SU-DHL-6 (cell line): ENCODE data around the gene GLRA1.
"Not testable (repeated sequence)": the region's sequence is repeated elsewhere in the genome, so short reads cannot be mapped to it uniquely, and the experiment has no call there.

Source experiments
- H2AFZ ChIP-seq: fragments of 200-600 bp; sonication (generic); 2 replicates; pipeline ENCODE4 v1.6.1; 2014; ENCODE audit warnings: low read depth, mild to moderate bottlenecking, moderate library complexity, mixed read lengths, antibody characterized with exemption, low read length; ENCODE audit not compliant: severe bottlenecking
- H3F3A ChIP-seq: fragments of 200-600 bp; shearing (Covaris generic); 2 replicates; pipeline ENCODE4 v1.6.0; 2016; ENCODE audit warnings: antibody characterized with exemption, mild to moderate bottlenecking; ENCODE audit not compliant: insufficient read depth
- H3K27ac ChIP-seq: fragments of 200-600 bp; sonication (generic); 2 replicates; pipeline ENCODE4 v1.5.1; 2016; ENCODE audit warnings: low read depth, mild to moderate bottlenecking, low read length, moderate library complexity, mixed read lengths
- H3K27me3 ChIP-seq: fragments of 200-600 bp; sonication (generic), shearing (Covaris generic); 2 replicates; pipeline ENCODE4 v1.6.0; 2014; ENCODE audit warnings: mild to moderate bottlenecking, low read length
- H3K36me3 ChIP-seq: fragments of 200-600 bp; sonication (generic); 2 replicates; pipeline ENCODE4 v1.6.1; 2014; ENCODE audit warnings: mild to moderate bottlenecking, low read length, mixed read lengths
- H3K4me2 ChIP-seq: fragments of 300-600, 200-600 bp; shearing (Covaris generic), sonication (generic); 2 replicates; pipeline ENCODE4 v1.6.0; 2014; ENCODE audit warnings: low read length, low read depth, mild to moderate bottlenecking; ENCODE audit not compliant: poor library complexity, severe bottlenecking
- H3K4me3 ChIP-seq: fragments of 200-600 bp; sonication (generic); 2 replicates; pipeline ENCODE4 v1.5.1; 2014; ENCODE audit warnings: antibody characterized with exemption, low read length, mild to moderate bottlenecking, mixed read lengths; ENCODE audit not compliant: insufficient read depth, poor library complexity, severe bottlenecking
- H3K79me2 ChIP-seq: fragments of 200-600 bp; sonication (generic); 2 replicates; pipeline ENCODE4 v1.6.1; 2014; ENCODE audit warnings: mild to moderate bottlenecking, low read length, moderate library complexity; ENCODE audit not compliant: insufficient read depth
- H3K9ac ChIP-seq: fragments of 200-600 bp; sonication (generic); 2 replicates; pipeline ENCODE4 v1.7.0; 2014; ENCODE audit warnings: mild to moderate bottlenecking, low read length
- H3K9me2 ChIP-seq: fragments of 200-600 bp; sonication (generic); replicated peaks from 2 replicates; pipeline ENCODE4 v1.6.1; 2014; ENCODE audit warnings: low read length; ENCODE audit not compliant: insufficient read depth
- H3K9me3 ChIP-seq: fragments of 200-600 bp; sonication (generic); 2 replicates; pipeline ENCODE4 v1.6.1; 2014; ENCODE audit warnings: low read length, mixed read lengths; ENCODE audit not compliant: insufficient read depth
- H4K20me1 ChIP-seq: fragments of 200-600 bp; sonication (generic); 2 replicates; pipeline ENCODE4 v1.6.1; 2014; ENCODE audit warnings: low read depth, mild to moderate bottlenecking, antibody characterized with exemption, low read length, moderate library complexity, mixed read lengths
- EZH2phosphoT487 ChIP-seq: fragments of 200-600 bp; sonication (generic), shearing (Covaris generic); conservative IDR thresholded peaks from 2 replicates; pipeline ENCODE4 v1.6.1; 2018; ENCODE audit warnings: mild to moderate bottlenecking, antibody characterized with exemption, low read length, moderate library complexity, mixed read lengths
- TF ChIP-seq, protein P1 (sequence below): fragments of 200-600 bp; sonication (generic); IDR thresholded peaks from one replicate; pipeline ENCODE4 v1.5.1; 2017; ENCODE audit warnings: antibody characterized with exemption, mild to moderate bottlenecking, low read length, moderate library complexity; ENCODE audit not compliant: insufficient read depth, poor library complexity, severe bottlenecking

GLRA1 gene

DNA sequence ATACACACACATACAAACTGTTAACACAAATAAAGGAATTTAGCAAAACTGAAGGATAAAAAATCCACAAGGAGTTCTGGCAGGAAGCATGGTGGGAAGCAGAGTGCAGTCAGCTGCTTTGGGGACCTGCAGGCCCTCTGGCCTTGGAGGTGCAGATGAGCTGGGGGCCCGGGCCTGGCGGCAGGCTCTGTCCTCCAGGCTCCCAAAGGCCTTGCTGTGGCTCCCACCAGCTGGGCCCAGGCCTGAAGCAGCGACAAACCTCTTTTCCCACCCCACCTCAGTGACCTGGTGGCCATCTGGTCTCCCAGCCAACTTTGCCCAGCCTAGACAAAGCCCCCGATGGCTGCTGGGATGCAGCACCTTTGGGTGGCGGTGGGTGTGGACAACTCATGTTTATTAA lies 67.8 kb downstream of the GLRA1 start:
- Histone ChIP-seq H3K9ac (no peak overlapping the region), H3K36me3 (no peaks in the 10 kb centered on the region), H2AFZ (no peak overlapping the region), H4K20me1 (no peaks in the 10 kb centered on the region), H3F3A (no peaks in the 10 kb centered on the region), H3K9me3 (no peaks in the 10 kb centered on the region), H3K4me2 (no peak overlapping the region), H3K9me2 (no peaks in the 10 kb centered on the region), H3K79me2 (no peaks in the 10 kb centered on the region), H3K4me3 (no peak overlapping the region), H3K27ac (no peak overlapping the region), H3K27me3 (no peaks in the 10 kb centered on the region)
- TF ChIP-seq, protein P1, sequence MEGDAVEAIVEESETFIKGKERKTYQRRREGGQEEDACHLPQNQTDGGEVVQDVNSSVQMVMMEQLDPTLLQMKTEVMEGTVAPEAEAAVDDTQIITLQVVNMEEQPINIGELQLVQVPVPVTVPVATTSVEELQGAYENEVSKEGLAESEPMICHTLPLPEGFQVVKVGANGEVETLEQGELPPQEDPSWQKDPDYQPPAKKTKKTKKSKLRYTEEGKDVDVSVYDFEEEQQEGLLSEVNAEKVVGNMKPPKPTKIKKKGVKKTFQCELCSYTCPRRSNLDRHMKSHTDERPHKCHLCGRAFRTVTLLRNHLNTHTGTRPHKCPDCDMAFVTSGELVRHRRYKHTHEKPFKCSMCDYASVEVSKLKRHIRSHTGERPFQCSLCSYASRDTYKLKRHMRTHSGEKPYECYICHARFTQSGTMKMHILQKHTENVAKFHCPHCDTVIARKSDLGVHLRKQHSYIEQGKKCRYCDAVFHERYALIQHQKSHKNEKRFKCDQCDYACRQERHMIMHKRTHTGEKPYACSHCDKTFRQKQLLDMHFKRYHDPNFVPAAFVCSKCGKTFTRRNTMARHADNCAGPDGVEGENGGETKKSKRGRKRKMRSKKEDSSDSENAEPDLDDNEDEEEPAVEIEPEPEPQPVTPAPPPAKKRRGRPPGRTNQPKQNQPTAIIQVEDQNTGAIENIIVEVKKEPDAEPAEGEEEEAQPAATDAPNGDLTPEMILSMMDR: no peak
- no peak for TF ChIP-seq EZH2phosphoT487

DNA sequence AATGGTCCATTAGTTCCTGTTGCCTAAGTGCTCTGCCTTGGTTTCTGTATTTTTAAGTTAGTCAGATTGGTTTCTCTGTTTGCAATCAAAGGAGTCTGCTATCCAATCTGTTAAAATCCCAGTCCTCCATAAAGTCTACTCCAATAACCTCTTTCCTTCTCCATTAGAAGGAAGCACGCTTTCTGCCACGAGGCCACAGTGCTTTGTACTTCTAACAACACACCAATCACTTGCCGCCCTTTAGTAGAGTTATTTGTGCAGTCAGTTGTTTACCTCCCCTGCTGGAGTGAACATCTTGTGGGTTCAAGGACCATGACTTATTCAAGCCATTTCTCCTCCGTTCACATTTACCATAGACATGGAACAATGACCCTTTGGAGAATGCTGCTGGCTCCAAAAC lies 69.0 kb downstream of the GLRA1 start:
- H3F3A ChIP-seq: no peaks in the 10 kb centered on the region
- H3K4me2 ChIP-seq: no peak overlapping the region
- H3K9ac ChIP-seq: no peak overlapping the region
- no peaks in the 10 kb centered on the region for H4K20me1 ChIP-seq
- H3K27ac ChIP-seq: no peak overlapping the region
- no peaks in the 10 kb centered on the region for H3K9me3 ChIP-seq
- no peak overlapping the region for H3K4me3 ChIP-seq
- no peaks in the 10 kb centered on the region for H3K9me2 ChIP-seq
- no peak overlapping the region for H2AFZ ChIP-seq
- TF ChIP-seq, protein P1: no peak
- no peak for TF ChIP-seq EZH2phosphoT487
- no peaks in the 10 kb centered on the region for H3K36me3 ChIP-seq
- no peaks in the 10 kb centered on the region for H3K79me2 ChIP-seq
- no peaks in the 10 kb centered on the region for H3K27me3 ChIP-seq

DNA sequence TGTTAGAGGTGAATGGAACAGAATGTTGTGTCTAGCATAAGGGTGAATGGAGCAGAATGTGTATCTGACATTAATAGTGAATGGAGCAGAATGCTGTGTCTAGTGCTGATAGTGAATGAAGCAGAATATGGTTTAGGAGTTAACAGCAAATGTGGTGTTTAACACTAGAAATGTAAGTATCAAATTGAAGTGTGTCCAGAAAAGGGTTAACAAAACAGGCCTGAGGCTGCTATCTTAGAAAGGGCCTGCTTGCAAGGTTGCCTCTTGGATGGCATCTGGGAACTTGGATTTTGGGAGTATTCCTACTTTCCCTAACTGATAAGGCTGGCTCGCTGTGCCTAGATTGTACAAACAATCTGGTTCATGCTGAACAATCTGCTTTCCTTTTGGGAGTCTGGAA lies 76.8 kb downstream of the GLRA1 start:
- H3K9me3 ChIP-seq: no peaks in the 10 kb centered on the region
- H3K9ac ChIP-seq: no peak overlapping the region
- no peak overlapping the region for H2AFZ ChIP-seq
- no peak overlapping the region for H3K27ac ChIP-seq
- H3K27me3 ChIP-seq: no peaks in the 10 kb centered on the region
- no peak overlapping the region for H3K4me3 ChIP-seq
- H3K36me3 ChIP-seq: no peaks in the 10 kb centered on the region
- no peaks in the 10 kb centered on the region for H4K20me1 ChIP-seq
- H3K9me2 ChIP-seq: no peaks in the 10 kb centered on the region
- no peaks in the 10 kb centered on the region for H3F3A ChIP-seq
- no peaks in the 10 kb centered on the region for H3K79me2 ChIP-seq
- H3K4me2 ChIP-seq: no peak overlapping the region
- TF ChIP-seq, protein P1: no peak
- TF ChIP-seq EZH2phosphoT487: no peak

DNA sequence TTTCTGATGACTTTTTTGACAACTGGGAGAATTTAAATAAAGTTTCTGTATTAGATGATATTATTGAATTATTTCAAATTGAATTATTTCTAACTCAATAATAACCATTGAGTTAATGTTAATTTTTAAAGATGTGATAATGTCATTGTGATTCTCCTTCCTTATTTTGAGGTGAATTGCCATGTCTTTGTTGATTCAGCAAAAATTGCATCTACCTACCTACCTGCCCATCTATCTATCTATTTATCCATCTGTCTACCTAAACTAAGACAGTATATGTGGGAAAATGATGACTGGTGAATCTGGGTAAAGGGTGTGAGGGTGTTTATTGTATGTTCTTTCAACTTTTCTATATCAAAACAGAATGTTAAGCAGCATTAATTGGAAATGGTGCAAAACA lies 77.9 kb downstream of the GLRA1 start:
- no peak overlapping the region for H3K4me2 ChIP-seq
- H3K27me3 ChIP-seq: no peaks in the 10 kb centered on the region
- no peak overlapping the region for H3K27ac ChIP-seq
- no peaks in the 10 kb centered on the region for H4K20me1 ChIP-seq
- no peaks in the 10 kb centered on the region for H3K9me3 ChIP-seq
- no peak overlapping the region for H3K4me3 ChIP-seq
- no peaks in the 10 kb centered on the region for H3K9me2 ChIP-seq
- H3K36me3 ChIP-seq: no peaks in the 10 kb centered on the region
- no peak overlapping the region for H3K9ac ChIP-seq
- no peak for TF ChIP-seq EZH2phosphoT487
- TF ChIP-seq, protein P1: no peak
- no peaks in the 10 kb centered on the region for H3K79me2 ChIP-seq
- no peaks in the 10 kb centered on the region for H3F3A ChIP-seq
- H2AFZ ChIP-seq: no peak overlapping the region

DNA sequence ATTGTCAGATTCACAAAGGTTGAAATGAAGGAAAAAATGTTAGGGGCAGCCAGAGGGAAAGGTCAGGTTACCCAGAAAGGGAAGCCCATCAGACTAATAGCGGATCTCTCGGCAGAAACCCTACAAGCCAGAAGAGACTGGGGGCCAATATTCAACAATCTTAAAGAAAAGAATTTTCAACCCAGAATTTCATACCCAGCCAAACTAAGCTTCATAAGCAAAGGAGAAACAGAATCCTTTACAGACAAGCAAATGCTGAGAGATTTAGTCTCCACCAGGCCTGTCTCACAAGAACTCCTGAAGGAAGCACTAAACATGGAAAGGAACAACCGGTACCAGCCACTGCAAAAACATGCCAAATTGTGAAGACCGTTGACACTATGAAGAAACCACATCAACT lies 91.8 kb downstream of the GLRA1 start:
- H4K20me1 ChIP-seq, H3K27me3 ChIP-seq, H3K79me2 ChIP-seq, H3K4me3 ChIP-seq, H3F3A ChIP-seq, H3K36me3 ChIP-seq, H3K9me3 ChIP-seq, H3K4me2 ChIP-seq, H3K27ac ChIP-seq, H3K9ac ChIP-seq, H3K9me2 ChIP-seq, H2AFZ ChIP-seq: not testable (repeated sequence)
